ENCODE measurements around the gene PTPRN. TPM values are rescaled to one million over a fixed set of nuclear protein-coding genes. Genes with fewer than 3 reads are reported as not detected.

Gene PTPRN
- total RNA-seq, 1 experiment from 2014 or later = not detected

DNA sequence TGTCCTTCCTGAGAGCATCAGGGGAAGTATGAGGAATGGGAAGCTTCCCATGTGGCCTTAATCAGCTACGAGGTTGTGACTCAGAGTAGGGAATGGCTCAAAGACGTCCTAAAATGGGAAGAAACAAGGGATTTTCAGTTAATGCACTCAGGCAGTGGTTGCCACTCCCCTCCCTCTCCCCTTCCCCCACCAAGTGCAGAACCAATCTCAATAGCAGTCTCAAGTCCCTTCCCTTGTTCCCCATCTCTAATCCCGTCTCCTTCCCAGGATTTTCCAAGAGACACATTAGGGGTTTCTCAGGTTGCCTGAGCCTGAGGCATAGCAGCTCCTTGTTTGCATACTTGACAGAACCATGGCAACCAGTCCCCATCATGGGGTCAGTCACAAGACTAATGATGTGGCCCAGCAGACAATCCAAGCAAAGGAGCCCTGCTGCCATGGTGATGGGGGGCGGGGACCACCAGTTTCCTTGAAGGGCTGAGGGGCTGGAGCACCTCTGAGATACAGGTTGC, 41.6 kb upstream of the PTPRN start:
- no peaks in the 10 kb centered on the region for H3K9me3 ChIP-seq (ENCODE audit: control insufficient read depth in 1 of 2, insufficient read depth in 1 of 2, low read depth in 1 of 2, low read length in 2 of 2)
- TF ChIP-seq CBX3 (IDR thresholded peaks at IDR 0.05; ENCODE audit: low read depth) (no peak), POLR2AphosphoS5 (IDR thresholded peaks at IDR 0.05; ENCODE audit: low read depth, low read length) (no peak), CEBPB (IDR thresholded peaks at IDR 0.05; ENCODE audit: low read depth) (no peak), EZH2phosphoT487 (IDR thresholded peaks at IDR 0.05; ENCODE audit: borderline replicate concordance) (no peak)
- TF ChIP-seq, protein P1, sequence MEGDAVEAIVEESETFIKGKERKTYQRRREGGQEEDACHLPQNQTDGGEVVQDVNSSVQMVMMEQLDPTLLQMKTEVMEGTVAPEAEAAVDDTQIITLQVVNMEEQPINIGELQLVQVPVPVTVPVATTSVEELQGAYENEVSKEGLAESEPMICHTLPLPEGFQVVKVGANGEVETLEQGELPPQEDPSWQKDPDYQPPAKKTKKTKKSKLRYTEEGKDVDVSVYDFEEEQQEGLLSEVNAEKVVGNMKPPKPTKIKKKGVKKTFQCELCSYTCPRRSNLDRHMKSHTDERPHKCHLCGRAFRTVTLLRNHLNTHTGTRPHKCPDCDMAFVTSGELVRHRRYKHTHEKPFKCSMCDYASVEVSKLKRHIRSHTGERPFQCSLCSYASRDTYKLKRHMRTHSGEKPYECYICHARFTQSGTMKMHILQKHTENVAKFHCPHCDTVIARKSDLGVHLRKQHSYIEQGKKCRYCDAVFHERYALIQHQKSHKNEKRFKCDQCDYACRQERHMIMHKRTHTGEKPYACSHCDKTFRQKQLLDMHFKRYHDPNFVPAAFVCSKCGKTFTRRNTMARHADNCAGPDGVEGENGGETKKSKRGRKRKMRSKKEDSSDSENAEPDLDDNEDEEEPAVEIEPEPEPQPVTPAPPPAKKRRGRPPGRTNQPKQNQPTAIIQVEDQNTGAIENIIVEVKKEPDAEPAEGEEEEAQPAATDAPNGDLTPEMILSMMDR (IDR thresholded peaks at IDR 0.05 in 2 of 3, conservative IDR thresholded peaks at IDR 0.05 in 1 of 3; ENCODE audit: borderline replicate concordance in 1 of 3, insufficient read depth in 1 of 3, low read depth in 2 of 3, low read length in 2 of 3) = no peak
- TF ChIP-seq, protein P2, sequence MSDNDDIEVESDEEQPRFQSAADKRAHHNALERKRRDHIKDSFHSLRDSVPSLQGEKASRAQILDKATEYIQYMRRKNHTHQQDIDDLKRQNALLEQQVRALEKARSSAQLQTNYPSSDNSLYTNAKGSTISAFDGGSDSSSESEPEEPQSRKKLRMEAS (IDR thresholded peaks at IDR 0.05) = no peak
- ATAC-seq (no peak), DNase-seq (ENCODE audit: low read depth, low spot score) (no peak)
- POLR2A ChIA-PET = no interaction called here
- no TSS peak for BruUV-seq (replicated peaks)
- RAD21 ChIA-PET (ENCODE audit: low non-redundant PET in 1 of 2, low total read pairs in 2 of 2, uncharacterized antibody in 2 of 2, unreplicated experiment in 2 of 2) = no interaction called here
- H3K9ac ChIP-seq (ENCODE audit: low read length) = no peak overlapping the region
- no peak overlapping the region for H3K4me2 ChIP-seq (ENCODE audit: low read length)
- no peak overlapping the region for H3K27ac ChIP-seq (ENCODE audit: low read depth, low read length)
- no peaks in the 10 kb centered on the region for H3K4me1 ChIP-seq (ENCODE audit: control insufficient read depth in 1 of 2, insufficient read depth in 2 of 2, low read length in 2 of 2)
- H2AFZ ChIP-seq (ENCODE audit: low read depth, low read length, poor library complexity, severe bottlenecking) = no peak overlapping the region
- no peaks in the 10 kb centered on the region for H4K20me1 ChIP-seq (ENCODE audit: insufficient read depth)
- peaks cover 3% of the 10 kb centered on the region; the same call in 1 of the 2 replicates for H3K27me3 ChIP-seq (ENCODE audit: insufficient read depth, low read length)
- H3K9me2 ChIP-seq (ENCODE audit: insufficient read depth) = no peaks in the 10 kb centered on the region
- CTCF ChIA-PET = interaction anchor here (1.2 to 1.7 kb wide), 3 partner anchors 13 to 371 kb away, joined by 3 to 4 read pairs (median 3); no protein-coding TSS in a partner anchor
- H3K36me3 ChIP-seq (ENCODE audit: control insufficient read depth in 1 of 2, insufficient read depth in 2 of 2, low read length in 2 of 2) = no peaks in the 10 kb centered on the region
- no peak overlapping the region for H3K4me3 ChIP-seq (replicated peaks in 1 of 2; ENCODE audit: low read depth in 1 of 2, low read length in 2 of 2)
- no peaks in the 10 kb centered on the region for H3K79me2 ChIP-seq (ENCODE audit: insufficient read depth, low read length)
- intact Hi-C loops (cut with micrococcal nuclease) = no loop called here

DNA sequence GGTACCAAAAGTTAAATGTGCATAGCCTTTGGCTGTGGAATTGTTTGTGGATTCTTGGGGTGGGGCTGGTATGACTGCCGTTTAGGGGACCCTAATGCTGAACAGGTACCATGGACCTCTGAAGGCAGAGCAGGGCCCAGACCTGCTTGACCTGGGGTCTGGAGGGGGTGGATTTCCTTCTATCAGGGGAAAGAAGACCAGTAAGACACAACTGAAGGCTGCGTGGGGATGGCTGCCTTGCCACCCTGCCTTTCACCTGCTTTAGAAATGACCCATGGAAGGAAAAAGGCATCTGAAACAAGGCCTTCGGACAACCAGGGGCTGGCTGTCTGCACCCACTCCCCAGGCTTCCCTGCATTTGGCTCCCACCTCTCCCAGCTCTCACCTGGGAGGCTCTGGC, 41.0 kb upstream of the PTPRN start:
- Histone ChIP-seq H2AFZ (ENCODE audit: low read depth, low read length, poor library complexity, severe bottlenecking) (no peak overlapping the region), H4K20me1 (ENCODE audit: insufficient read depth) (no peaks in the 10 kb centered on the region), H3K27ac (ENCODE audit: low read depth, low read length) (no peak overlapping the region), H3K79me2 (ENCODE audit: insufficient read depth, low read length) (no peaks in the 10 kb centered on the region), H3K9ac (ENCODE audit: low read length) (no peak overlapping the region), H3K4me3 (replicated peaks in 1 of 2; ENCODE audit: low read depth in 1 of 2, low read length in 2 of 2) (no peak overlapping the region), H3K9me2 (ENCODE audit: insufficient read depth) (no peaks in the 10 kb centered on the region), H3K36me3 (ENCODE audit: control insufficient read depth in 1 of 2, insufficient read depth in 2 of 2, low read length in 2 of 2) (no peaks in the 10 kb centered on the region), H3K4me2 (ENCODE audit: low read length) (no peak overlapping the region), H3K27me3 (ENCODE audit: insufficient read depth, low read length) (peaks cover 3% of the 10 kb centered on the region; the same call in 1 of the 2 replicates), H3K9me3 (ENCODE audit: control insufficient read depth in 1 of 2, insufficient read depth in 1 of 2, low read depth in 1 of 2, low read length in 2 of 2) (no peaks in the 10 kb centered on the region), H3K4me1 (ENCODE audit: control insufficient read depth in 1 of 2, insufficient read depth in 2 of 2, low read length in 2 of 2) (no peaks in the 10 kb centered on the region)
- RAD21 ChIA-PET (ENCODE audit: low non-redundant PET in 1 of 2, low total read pairs in 2 of 2, uncharacterized antibody in 2 of 2, unreplicated experiment in 2 of 2) = no interaction called here
- no peak for ATAC-seq
- CTCF ChIA-PET = interaction anchor here (1.7 kb wide), 1 partner anchor 14 kb away, joined by 4 read pairs; no protein-coding TSS in a partner anchor
- no TSS peak for BruUV-seq (replicated peaks)
- intact Hi-C loops (cut with micrococcal nuclease) = no loop called here
- DNase-seq (ENCODE audit: low read depth, low spot score) = no peak
- POLR2A ChIA-PET = no interaction called here
- no peak for TF ChIP-seq POLR2A (IDR thresholded peaks at IDR 0.05; ENCODE audit: borderline replicate concordance, extremely low read depth, insufficient read depth, insufficient read length)
- no peak for TF ChIP-seq POLR2AphosphoS5 (IDR thresholded peaks at IDR 0.05; ENCODE audit: low read depth, low read length)
- TF ChIP-seq, protein P3, sequence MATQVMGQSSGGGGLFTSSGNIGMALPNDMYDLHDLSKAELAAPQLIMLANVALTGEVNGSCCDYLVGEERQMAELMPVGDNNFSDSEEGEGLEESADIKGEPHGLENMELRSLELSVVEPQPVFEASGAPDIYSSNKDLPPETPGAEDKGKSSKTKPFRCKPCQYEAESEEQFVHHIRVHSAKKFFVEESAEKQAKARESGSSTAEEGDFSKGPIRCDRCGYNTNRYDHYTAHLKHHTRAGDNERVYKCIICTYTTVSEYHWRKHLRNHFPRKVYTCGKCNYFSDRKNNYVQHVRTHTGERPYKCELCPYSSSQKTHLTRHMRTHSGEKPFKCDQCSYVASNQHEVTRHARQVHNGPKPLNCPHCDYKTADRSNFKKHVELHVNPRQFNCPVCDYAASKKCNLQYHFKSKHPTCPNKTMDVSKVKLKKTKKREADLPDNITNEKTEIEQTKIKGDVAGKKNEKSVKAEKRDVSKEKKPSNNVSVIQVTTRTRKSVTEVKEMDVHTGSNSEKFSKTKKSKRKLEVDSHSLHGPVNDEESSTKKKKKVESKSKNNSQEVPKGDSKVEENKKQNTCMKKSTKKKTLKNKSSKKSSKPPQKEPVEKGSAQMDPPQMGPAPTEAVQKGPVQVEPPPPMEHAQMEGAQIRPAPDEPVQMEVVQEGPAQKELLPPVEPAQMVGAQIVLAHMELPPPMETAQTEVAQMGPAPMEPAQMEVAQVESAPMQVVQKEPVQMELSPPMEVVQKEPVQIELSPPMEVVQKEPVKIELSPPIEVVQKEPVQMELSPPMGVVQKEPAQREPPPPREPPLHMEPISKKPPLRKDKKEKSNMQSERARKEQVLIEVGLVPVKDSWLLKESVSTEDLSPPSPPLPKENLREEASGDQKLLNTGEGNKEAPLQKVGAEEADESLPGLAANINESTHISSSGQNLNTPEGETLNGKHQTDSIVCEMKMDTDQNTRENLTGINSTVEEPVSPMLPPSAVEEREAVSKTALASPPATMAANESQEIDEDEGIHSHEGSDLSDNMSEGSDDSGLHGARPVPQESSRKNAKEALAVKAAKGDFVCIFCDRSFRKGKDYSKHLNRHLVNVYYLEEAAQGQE (IDR thresholded peaks at IDR 0.05; ENCODE audit: low read depth) = no peak
- TF ChIP-seq ZFX (IDR thresholded peaks at IDR 0.05) = no peak
- TF ChIP-seq CBX3 (IDR thresholded peaks at IDR 0.05; ENCODE audit: low read depth) = no peak
- no peak for TF ChIP-seq EZH2 (IDR thresholded peaks at IDR 0.05)
- TF ChIP-seq SIN3A (IDR thresholded peaks at IDR 0.05; ENCODE audit: low read depth) = no peak
- no peak for TF ChIP-seq EGR1 (IDR thresholded peaks at IDR 0.05; ENCODE audit: low read depth)
- TF ChIP-seq, protein P4, sequence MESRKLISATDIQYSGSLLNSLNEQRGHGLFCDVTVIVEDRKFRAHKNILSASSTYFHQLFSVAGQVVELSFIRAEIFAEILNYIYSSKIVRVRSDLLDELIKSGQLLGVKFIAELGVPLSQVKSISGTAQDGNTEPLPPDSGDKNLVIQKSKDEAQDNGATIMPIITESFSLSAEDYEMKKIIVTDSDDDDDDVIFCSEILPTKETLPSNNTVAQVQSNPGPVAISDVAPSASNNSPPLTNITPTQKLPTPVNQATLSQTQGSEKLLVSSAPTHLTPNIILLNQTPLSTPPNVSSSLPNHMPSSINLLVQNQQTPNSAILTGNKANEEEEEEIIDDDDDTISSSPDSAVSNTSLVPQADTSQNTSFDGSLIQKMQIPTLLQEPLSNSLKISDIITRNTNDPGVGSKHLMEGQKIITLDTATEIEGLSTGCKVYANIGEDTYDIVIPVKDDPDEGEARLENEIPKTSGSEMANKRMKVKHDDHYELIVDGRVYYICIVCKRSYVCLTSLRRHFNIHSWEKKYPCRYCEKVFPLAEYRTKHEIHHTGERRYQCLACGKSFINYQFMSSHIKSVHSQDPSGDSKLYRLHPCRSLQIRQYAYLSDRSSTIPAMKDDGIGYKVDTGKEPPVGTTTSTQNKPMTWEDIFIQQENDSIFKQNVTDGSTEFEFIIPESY (IDR thresholded peaks at IDR 0.05; ENCODE audit: extremely low read depth, insufficient replicate concordance, low read length) = no peak

Measured in HCT116 (cell line).